Esophagus squamous epithelium (tissue), 5 donors: ENCODE results near the gene SLC12A8. TPM values are rescaled to one million over a fixed set of nuclear protein-coding genes. Genes with fewer than 3 reads are reported as not detected.

ENCODE experiments used
- DNase-seq: peaks from one replicate; lab custom pipeline; 2025; lab: John Stamatoyannopoulos, UW
- H3K27ac ChIP-seq, 4 donors: fragments of 200-600 bp; sonication (generic); one replicate each; pipeline ENCODE4 v1.5.1; 2016 to 2019; ENCODE audit warnings: mild to moderate bottlenecking in 1 of 4
- H3K27me3 ChIP-seq, 4 donors: fragments of 200-600 bp; sonication (generic); 1 replicate in 3 of 4; 2 replicates in 1 of 4; pipeline versions ENCODE4 v1.5.1 to v1.6.0; 2017 to 2021; ENCODE audit warnings: antibody characterized with exemption in 1 of 4
- H3K36me3 ChIP-seq, 3 donors: fragments of 200-600 bp; sonication (generic); one replicate each; pipeline ENCODE4 v1.5.1; 2016 to 2019
- H3K4me1 ChIP-seq, 3 donors: fragments of 200-600 bp; sonication (generic); one replicate each; pipeline ENCODE4 v1.5.1; 2017 to 2019
- H3K4me3 ChIP-seq, 4 donors: fragments of 200-600 bp; sonication (generic); 1 replicate in 3 of 4; 2 replicates in 1 of 4; pipeline ENCODE4 v1.5.1; 2016 to 2019; ENCODE audit warnings: mild to moderate bottlenecking in 2 of 4, moderate library complexity in 1 of 4
- H3K9me3 ChIP-seq, 3 donors: fragments of 200-600 bp; sonication (generic); one replicate each; pipeline ENCODE4 v1.5.1; 2016 to 2019
- CTCF ChIP-seq, 6 experiments: fragments of 450-650 bp in 4 of 6; fragments of 200-600 bp in 2 of 6; sonication (generic) in 2 of 6; IDR thresholded peaks; one replicate each; pipeline ENCODE4 v1.5.1; 2016 to 2019; ENCODE audit warnings: antibody characterized with exemption in 6 of 6, mild to moderate bottlenecking in 4 of 6, moderate library complexity in 4 of 6
- POLR2A ChIP-seq, 4 donors: fragments of 450-650 bp; IDR thresholded peaks; one replicate each; pipeline ENCODE4 v1.6.1; 2017; ENCODE audit warnings: antibody characterized with exemption in 4 of 4, mild to moderate bottlenecking in 4 of 4, moderate library complexity in 3 of 4
- WGBS, 2 donors: methylation state at CpG; one replicate each; pipeline ENCODE4 v1.1.5; 2018; 5-methylcytosine and 5-hydroxymethylcytosine counted together
- intact Hi-C: fragments of 100-400 bp; cut with DNase I; formaldehyde crosslinking; loops from one replicate; pipeline ENCODE4 v1.15.0; 2022
- total RNA-seq, 4 donors: library from RNA; depleted of rRNA; stranded (reverse); fragments of >200 nt; gene quantifications; one replicate each; pipeline ENCODE4 v1.1.0, GENCODE V29; 2016
- donor health status: DM: yes; HTN: yes; CAD: no.

Gene SLC12A8
- total RNA-seq, 4 donors from 2014 or later, result 9.9 to 15.9 (median 13.8) TPM

- DNase-seq, result no peak
- Histone ChIP-seq H3K4me1 (peaks cover 0 to 40% (median 16%) of the 10 kb centered on the region in 3 donors), H3K27me3 (no peaks in the 10 kb centered on the region), H3K27ac (no peak overlapping the region), H3K36me3 (peaks cover 0 to 24% (median 0%) of the 10 kb centered on the region in 3 donors), H3K4me3 (no peak overlapping the region), H3K9me3 (no peaks in the 10 kb centered on the region)
- TF ChIP-seq POLR2A (IDR thresholded peaks at IDR 0.05) (no peak), CTCF (IDR thresholded peaks at IDR 0.05) (no peak)
- intact Hi-C loops, result no loop called here
- 69 to 80% methylated on average over 3 of the region's 3 CpGs for WGBS, 2 donors
Measured at GRCh38 chr3:125190786-125191185, 21.8 kb downstream of the SLC12A8 start.

GRCh38 chr3:125189378-125190165, 23.0 kb downstream of the SLC12A8 start:
- Histone ChIP-seq H3K9me3 (no peaks in the 10 kb centered on the region), H3K27me3 (no peaks in the 10 kb centered on the region), H3K27ac (no peak overlapping the region), H3K4me3 (no peak overlapping the region), H3K4me1 (peaks cover 0 to 32% (median 9%) of the 10 kb centered on the region in 3 donors), H3K36me3 (peaks cover 0 to 24% (median 0%) of the 10 kb centered on the region in 3 donors)
- 100% methylated on average over 4 of the region's 7 CpGs for WGBS, 2 donors
- no peak for TF ChIP-seq POLR2A (IDR thresholded peaks at IDR 0.05)
- no peak for TF ChIP-seq CTCF (IDR thresholded peaks at IDR 0.05)
- intact Hi-C loops, result no loop called here
- no peak for DNase-seq

- H3K4me3 ChIP-seq, result no peak overlapping the region
- peaks cover 0 to 26% (median 3%) of the 10 kb centered on the region in 3 donors for H3K4me1 ChIP-seq
- no peaks in the 10 kb centered on the region for H3K27me3 ChIP-seq
- H3K9me3 ChIP-seq, result no peaks in the 10 kb centered on the region
- TF ChIP-seq CTCF (IDR thresholded peaks at IDR 0.05) (no peak), POLR2A (IDR thresholded peaks at IDR 0.05) (no peak)
- 96 to 100% methylated on average over 2 of the region's 2 CpGs for WGBS, 2 donors
- no peak overlapping the region for H3K27ac ChIP-seq
- intact Hi-C loops, result no loop called here
- H3K36me3 ChIP-seq, result peaks cover 0 to 24% (median 0%) of the 10 kb centered on the region in 3 donors
- no peak for DNase-seq
Measured at GRCh38 chr3:125188955-125189354, 23.6 kb downstream of the SLC12A8 start.

GRCh38 chr3:125187599-125187910, 25.0 kb downstream of the SLC12A8 start:
- intact Hi-C loops, result no loop called here
- H3K4me1 ChIP-seq, result peaks cover 0 to 24% (median 3%) of the 10 kb centered on the region in 3 donors
- WGBS, 2 donors, result 55 to 71% methylated on average over 5 of the region's 5 CpGs
- H3K36me3 ChIP-seq, result peaks cover 0 to 24% (median 0%) of the 10 kb centered on the region in 3 donors
- no peak overlapping the region for H3K27ac ChIP-seq
- H3K4me3 ChIP-seq, result no peak overlapping the region
- no peak for DNase-seq
- no peaks in the 10 kb centered on the region for H3K9me3 ChIP-seq
- no peaks in the 10 kb centered on the region for H3K27me3 ChIP-seq
- TF ChIP-seq POLR2A (IDR thresholded peaks at IDR 0.05), result no peak
- TF ChIP-seq CTCF (IDR thresholded peaks at IDR 0.05), result no peak

GRCh38 chr3:125186800-125187598, 25.5 kb downstream of the SLC12A8 start:
- no peaks in the 10 kb centered on the region for H3K9me3 ChIP-seq
- intact Hi-C loops, result no loop called here
- no peak for DNase-seq
- H3K36me3 ChIP-seq, result peaks cover 0 to 24% (median 0%) of the 10 kb centered on the region in 3 donors
- 95 to 96% methylated on average over 5 to 9 of the region's 20 CpGs for whole genome bisulfite sequencing, 2 donors
- TF ChIP-seq CTCF (IDR thresholded peaks at IDR 0.05) (no peak), POLR2A (IDR thresholded peaks at IDR 0.05) (no peak)
- H3K27ac ChIP-seq, result no peak overlapping the region
- H3K4me3 ChIP-seq, result no peak overlapping the region
- peaks cover 0 to 24% (median 3%) of the 10 kb centered on the region in 3 donors for H3K4me1 ChIP-seq
- H3K27me3 ChIP-seq, result no peaks in the 10 kb centered on the region
